Neural progenitor cell (in vitro differentiated cells): ENCODE data around the gene MLX. TPM values are rescaled to one million over a fixed set of nuclear protein-coding genes. Genes with fewer than 3 reads are reported as not detected.
"Not testable (repeated sequence)": the region's sequence is repeated elsewhere in the genome, so short reads cannot be mapped to it uniquely, and the experiment has no call there.

ENCODE experiments used
- DNase-seq: peaks from one replicate; pipeline ENCODE4 v3.0.0-alpha.2; 2016; ENCODE audit warnings: low spot score
- H2AFZ ChIP-seq: fragments of 200-600 bp; sonication (generic); replicated peaks from 2 replicates; pipeline ENCODE4 v1.6.1; 2016; ENCODE audit warnings: antibody characterized with exemption
- H3F3A ChIP-seq: fragments of 200-600 bp; sonication (generic); 2 replicates; pipeline ENCODE4 v1.6.1; 2016; ENCODE audit warnings: antibody characterized with exemption, low read depth
- H3K27ac ChIP-seq: fragments of 200-600 bp; sonication (generic); 2 replicates; pipeline ENCODE4 v1.5.1; 2016; ENCODE audit warnings: mild to moderate bottlenecking
- H3K27me3 ChIP-seq: fragments of 200-600 bp; sonication (generic); 2 replicates; pipeline ENCODE4 v1.6.1; 2016; ENCODE audit warnings: mild to moderate bottlenecking, moderate library complexity
- H3K36me3 ChIP-seq: fragments of 200-600 bp; sonication (generic); 2 replicates; pipeline ENCODE4 v1.5.1; 2016
- H3K4me1 ChIP-seq: fragments of 200-600 bp; sonication (generic); 2 replicates; pipeline ENCODE4 v1.6.1; 2016; ENCODE audit warnings: mixed run types
- H3K4me2 ChIP-seq: fragments of 200-600 bp; sonication (generic); 2 replicates; pipeline ENCODE4 v1.6.1; 2016
- H3K4me3 ChIP-seq: fragments of 200-600 bp; sonication (generic); 2 replicates; pipeline ENCODE4 v1.5.1; 2016
- H3K79me2 ChIP-seq: fragments of 200-600 bp; sonication (generic); 2 replicates; pipeline ENCODE4 v1.6.1; 2016; ENCODE audit warnings: low read depth
- H3K9ac ChIP-seq: fragments of 200-600 bp; sonication (generic); 2 replicates; pipeline ENCODE4 v1.6.1; 2016
- H3K9me3 ChIP-seq: fragments of 200-600 bp; sonication (generic); 2 replicates; pipeline ENCODE4 v1.5.1; 2016; ENCODE audit warnings: low read depth
- H4K20me1 ChIP-seq: fragments of 200-600 bp; sonication (generic); 2 replicates; pipeline ENCODE4 v1.6.1; 2016; ENCODE audit warnings: low read depth
- H3K27ac Mint-ChIP-seq: 3 replicates; pipeline ENCODE4 v1.8.0; 2021; ENCODE audit warnings: mixed read lengths
- H3K27me3 Mint-ChIP-seq: 2 replicates; pipeline ENCODE4 v1.8.0; 2022; ENCODE audit warnings: low read depth, mild to moderate bottlenecking, inconsistent platforms, moderate library complexity, mixed read lengths; ENCODE audit not compliant: insufficient read depth
- H3K36me3 Mint-ChIP-seq: 3 replicates; pipeline ENCODE4 v1.8.0; 2021; ENCODE audit warnings: mixed read lengths
- H3K4me1 Mint-ChIP-seq: 3 replicates; pipeline ENCODE4 v1.8.0; 2021; ENCODE audit warnings: mixed read lengths
- H3K4me3 Mint-ChIP-seq: 3 replicates; pipeline ENCODE4 v1.8.0; 2021; ENCODE audit warnings: mild to moderate bottlenecking, moderate library complexity, mixed read lengths
- H3K9me3 Mint-ChIP-seq: 3 replicates; pipeline ENCODE4 v1.8.0; 2020; ENCODE audit warnings: mixed read lengths
- CTCF ChIP-seq: fragments of 200-600 bp; sonication (generic); IDR thresholded peaks from 2 replicates; pipeline ENCODE4 v1.5.1; 2017; ENCODE audit warnings: antibody characterized with exemption, mild to moderate bottlenecking
- EZH2 ChIP-seq: fragments of 200-600 bp; sonication (generic); IDR thresholded peaks from 2 replicates; pipeline ENCODE4 v1.6.1; 2017; ENCODE audit warnings: antibody characterized with exemption, mild to moderate bottlenecking, moderate library complexity
- EZH2phosphoT487 ChIP-seq: fragments of 200-600 bp; sonication (generic); IDR thresholded peaks from 2 replicates; pipeline ENCODE4 v1.6.1; 2017; ENCODE audit warnings: antibody characterized with exemption
- total RNA-seq: library from RNA; depleted of rRNA; stranded (reverse); fragments of >200 nt; gene quantifications from 2 replicates; pipeline ENCODE4 v1.2.3, GENCODE V29; 2015; ENCODE audit warnings: low replicate concordance

MLX gene
- total RNA-seq, 1 donor from 2014 or later: 15.8 TPM

GRCh38 chr17:42607769-42608168 lies 40.9 kb downstream of the MLX start:
- no peak for TF ChIP-seq EZH2phosphoT487
- TF ChIP-seq CTCF: no peak
- no peak for TF ChIP-seq EZH2
- peaks cover 10% of the 10 kb centered on the region for H3F3A ChIP-seq
- peaks cover 3% of the 10 kb centered on the region for H3K27me3 Mint-ChIP-seq
- H3K4me1 ChIP-seq: peaks cover 14% of the 10 kb centered on the region
- H3K27ac Mint-ChIP-seq: no peak overlapping the region
- peak overlapping the region; percentile 84 for H3K4me3 ChIP-seq
- H3K4me1 Mint-ChIP-seq: peaks cover 21% of the 10 kb centered on the region
- H3K4me2 ChIP-seq: peak overlapping the region; percentile 93
- peak overlapping the region; percentile 100 for H3K4me3 Mint-ChIP-seq
- H2AFZ ChIP-seq: no peak overlapping the region
- DNase-seq: no peak
- peaks cover 10% of the 10 kb centered on the region for H3K36me3 Mint-ChIP-seq
- peaks cover 42% of the 10 kb centered on the region for H4K20me1 ChIP-seq
- peak overlapping the region; percentile 88 for H3K9ac ChIP-seq
- H3K79me2 ChIP-seq: peaks cover 78% of the 10 kb centered on the region
- no peak overlapping the region for H3K27ac ChIP-seq
- no peaks in the 10 kb centered on the region for H3K36me3 ChIP-seq
- H3K9me3 Mint-ChIP-seq: no peaks in the 10 kb centered on the region
- no peaks in the 10 kb centered on the region for H3K9me3 ChIP-seq
- no peaks in the 10 kb centered on the region for H3K27me3 ChIP-seq

GRCh38 chr17:42608305-42609181 lies 41.6 kb downstream of the MLX start:
- Mint-ChIP-seq H3K27ac (peak overlapping the region; percentile 98), H3K4me3 (peak overlapping the region; percentile 100), H3K36me3 (peaks cover 10% of the 10 kb centered on the region), H3K9me3 (no peaks in the 10 kb centered on the region), H3K4me1 (peaks cover 20% of the 10 kb centered on the region), H3K27me3 (peaks cover 3% of the 10 kb centered on the region)
- peak overlapping the region; percentile 84 for H3K4me3 ChIP-seq
- peaks cover 14% of the 10 kb centered on the region for H3K4me1 ChIP-seq
- peaks cover 10% of the 10 kb centered on the region for H3F3A ChIP-seq
- no peak overlapping the region for H3K27ac ChIP-seq
- H3K4me2 ChIP-seq: peak overlapping the region; percentile 93
- H2AFZ ChIP-seq: peak overlapping the region; percentile 45
- peak; percentile 29 for DNase-seq
- peaks cover 42% of the 10 kb centered on the region for H4K20me1 ChIP-seq
- no peaks in the 10 kb centered on the region for H3K9me3 ChIP-seq
- TF ChIP-seq CTCF: no peak
- peaks cover 70% of the 10 kb centered on the region for H3K79me2 ChIP-seq
- peak overlapping the region; percentile 88 for H3K9ac ChIP-seq
- no peaks in the 10 kb centered on the region for H3K27me3 ChIP-seq
- no peaks in the 10 kb centered on the region for H3K36me3 ChIP-seq

GRCh38 chr17:42609182-42609813 lies 42.4 kb downstream of the MLX start, which contains the start of the genes RETREG3 and TUBG1:
Gene RETREG3, minus strand, starts transcription at chr17:42609374. Its CDS starts 50 bp downstream, at chr17:42609324.
Gene TUBG1, plus strand, starts transcription at chr17:42609683. Its CDS starts 55 bp downstream, at chr17:42609738.
- Mint-ChIP-seq H3K9me3 (no peaks in the 10 kb centered on the region), H3K36me3 (peaks cover 16% of the 10 kb centered on the region), H3K27ac (peak within 1 kb of the TSS; percentile 98), H3K4me1 (peaks cover 20% of the 10 kb centered on the region), H3K4me3 (peak within 1 kb of the TSS; percentile 100), H3K27me3 (peaks cover 3% of the 10 kb centered on the region)
- peak within 1 kb of the TSS; percentile 45 for H2AFZ ChIP-seq
- H3K4me2 ChIP-seq: peak within 1 kb of the TSS; percentile 93
- peaks cover 10% of the 10 kb centered on the region for H3F3A ChIP-seq
- H3K27me3 ChIP-seq: no peaks in the 10 kb centered on the region
- H3K9ac ChIP-seq: peak within 1 kb of the TSS; percentile 88
- peaks cover 14% of the 10 kb centered on the region for H3K4me1 ChIP-seq
- DNase-seq: peak; percentile 100
- H3K79me2 ChIP-seq: peaks cover 65% of the 10 kb centered on the region
- peaks cover 39% of the 10 kb centered on the region for H4K20me1 ChIP-seq
- H3K4me3 ChIP-seq: peak within 1 kb of the TSS; percentile 84
- TF ChIP-seq EZH2phosphoT487 (no peak), EZH2 (no peak), CTCF (peak; percentile 46)
- peak within 1 kb of the TSS; percentile 24 for H3K27ac ChIP-seq
- H3K36me3 ChIP-seq: no peaks in the 10 kb centered on the region
- H3K9me3 ChIP-seq: no peaks in the 10 kb centered on the region

GRCh38 chr17:42609814-42610801 lies 43.2 kb downstream of the MLX start:
- not testable (repeated sequence) for H3K27me3 ChIP-seq, H3K9me3 Mint-ChIP-seq, H3F3A ChIP-seq, H3K27me3 Mint-ChIP-seq, H3K9me3 ChIP-seq, H3K36me3 ChIP-seq
- Histone ChIP-seq H3K27ac (peak overlapping the region; percentile 24), H3K4me2 (peak overlapping the region; percentile 78), H2AFZ (peak overlapping the region; percentile 37), H3K79me2 (peaks cover 56% of the 10 kb centered on the region), H3K9ac (peak overlapping the region; percentile 65), H4K20me1 (peaks cover 31% of the 10 kb centered on the region), H3K4me1 (peaks cover 14% of the 10 kb centered on the region), H3K4me3 (peak overlapping the region; percentile 84)
- Mint-ChIP-seq H3K4me1 (peaks cover 20% of the 10 kb centered on the region), H3K4me3 (peak overlapping the region; percentile 100), H3K36me3 (peaks cover 23% of the 10 kb centered on the region), H3K27ac (peak overlapping the region; percentile 42)
- DNase-seq: peak; percentile 67
